Neural progenitor cell (in vitro differentiated cells): ENCODE results near the gene CLCA4. TPM values are rescaled to one million over a fixed set of nuclear protein-coding genes. Genes with fewer than 3 reads are reported as not detected.

Experiments
- DNase-seq: peaks from one replicate; pipeline ENCODE4 v3.0.0-alpha.2; 2016; ENCODE audit warnings: low spot score
- H2AFZ ChIP-seq: fragments of 200-600 bp; sonication (generic); replicated peaks from 2 replicates; pipeline ENCODE4 v1.6.1; 2016; ENCODE audit warnings: antibody characterized with exemption
- H3F3A ChIP-seq: fragments of 200-600 bp; sonication (generic); 2 replicates; pipeline ENCODE4 v1.6.1; 2016; ENCODE audit warnings: antibody characterized with exemption, low read depth
- H3K27ac ChIP-seq: fragments of 200-600 bp; sonication (generic); 2 replicates; pipeline ENCODE4 v1.5.1; 2016; ENCODE audit warnings: mild to moderate bottlenecking
- H3K27me3 ChIP-seq: fragments of 200-600 bp; sonication (generic); 2 replicates; pipeline ENCODE4 v1.6.1; 2016; ENCODE audit warnings: mild to moderate bottlenecking, moderate library complexity
- H3K36me3 ChIP-seq: fragments of 200-600 bp; sonication (generic); 2 replicates; pipeline ENCODE4 v1.5.1; 2016
- H3K4me1 ChIP-seq: fragments of 200-600 bp; sonication (generic); 2 replicates; pipeline ENCODE4 v1.6.1; 2016; ENCODE audit warnings: mixed run types
- H3K4me2 ChIP-seq: fragments of 200-600 bp; sonication (generic); 2 replicates; pipeline ENCODE4 v1.6.1; 2016
- H3K4me3 ChIP-seq: fragments of 200-600 bp; sonication (generic); 2 replicates; pipeline ENCODE4 v1.5.1; 2016
- H3K79me2 ChIP-seq: fragments of 200-600 bp; sonication (generic); 2 replicates; pipeline ENCODE4 v1.6.1; 2016; ENCODE audit warnings: low read depth
- H3K9ac ChIP-seq: fragments of 200-600 bp; sonication (generic); 2 replicates; pipeline ENCODE4 v1.6.1; 2016
- H3K9me3 ChIP-seq: fragments of 200-600 bp; sonication (generic); 2 replicates; pipeline ENCODE4 v1.5.1; 2016; ENCODE audit warnings: low read depth
- H4K20me1 ChIP-seq: fragments of 200-600 bp; sonication (generic); 2 replicates; pipeline ENCODE4 v1.6.1; 2016; ENCODE audit warnings: low read depth
- H3K27ac Mint-ChIP-seq: 3 replicates; pipeline ENCODE4 v1.8.0; 2021; ENCODE audit warnings: mixed read lengths
- H3K27me3 Mint-ChIP-seq: 2 replicates; pipeline ENCODE4 v1.8.0; 2022; ENCODE audit warnings: low read depth, mild to moderate bottlenecking, inconsistent platforms, moderate library complexity, mixed read lengths; ENCODE audit not compliant: insufficient read depth
- H3K36me3 Mint-ChIP-seq: 3 replicates; pipeline ENCODE4 v1.8.0; 2021; ENCODE audit warnings: mixed read lengths
- H3K4me1 Mint-ChIP-seq: 3 replicates; pipeline ENCODE4 v1.8.0; 2021; ENCODE audit warnings: mixed read lengths
- H3K4me3 Mint-ChIP-seq: 3 replicates; pipeline ENCODE4 v1.8.0; 2021; ENCODE audit warnings: mild to moderate bottlenecking, moderate library complexity, mixed read lengths
- H3K9me3 Mint-ChIP-seq: 3 replicates; pipeline ENCODE4 v1.8.0; 2020; ENCODE audit warnings: mixed read lengths
- CTCF ChIP-seq: fragments of 200-600 bp; sonication (generic); IDR thresholded peaks from 2 replicates; pipeline ENCODE4 v1.5.1; 2017; ENCODE audit warnings: antibody characterized with exemption, mild to moderate bottlenecking
- EZH2 ChIP-seq: fragments of 200-600 bp; sonication (generic); IDR thresholded peaks from 2 replicates; pipeline ENCODE4 v1.6.1; 2017; ENCODE audit warnings: antibody characterized with exemption, mild to moderate bottlenecking, moderate library complexity
- EZH2phosphoT487 ChIP-seq: fragments of 200-600 bp; sonication (generic); IDR thresholded peaks from 2 replicates; pipeline ENCODE4 v1.6.1; 2017; ENCODE audit warnings: antibody characterized with exemption
- total RNA-seq: library from RNA; depleted of rRNA; stranded (reverse); fragments of >200 nt; gene quantifications from 2 replicates; pipeline ENCODE4 v1.2.3, GENCODE V29; 2015; ENCODE audit warnings: low replicate concordance

The CLCA4 gene
- total RNA-seq, 1 donor from 2014 or later = not detected

- no peaks in the 10 kb centered on the region for H3K9me3 Mint-ChIP-seq
- Histone ChIP-seq H3K36me3 (no peaks in the 10 kb centered on the region), H4K20me1 (no peaks in the 10 kb centered on the region), H3K27me3 (no peaks in the 10 kb centered on the region), H3K27ac (no peak overlapping the region), H3K79me2 (no peaks in the 10 kb centered on the region), H3K9ac (no peak overlapping the region), H3K4me3 (no peak overlapping the region), H2AFZ (no peak overlapping the region), H3K4me2 (no peak overlapping the region), H3K4me1 (no peaks in the 10 kb centered on the region), H3F3A (no peaks in the 10 kb centered on the region), H3K9me3 (no peaks in the 10 kb centered on the region)
- H3K27me3 Mint-ChIP-seq = no peaks in the 10 kb centered on the region
- peak; percentile 64 for DNase-seq
- no peak overlapping the region for H3K27ac Mint-ChIP-seq
- no peaks in the 10 kb centered on the region for H3K36me3 Mint-ChIP-seq
- no peak overlapping the region for H3K4me3 Mint-ChIP-seq
- no peaks in the 10 kb centered on the region for H3K4me1 Mint-ChIP-seq
- TF ChIP-seq EZH2phosphoT487 (no peak), CTCF (peak; percentile 57)
Measured at GRCh38 chr1:86515597-86515996, 31.3 kb upstream of the CLCA4 start.

- Mint-ChIP-seq H3K9me3 (no peaks in the 10 kb centered on the region), H3K4me3 (no peak overlapping the region), H3K4me1 (no peaks in the 10 kb centered on the region), H3K36me3 (no peaks in the 10 kb centered on the region), H3K27me3 (no peaks in the 10 kb centered on the region), H3K27ac (no peak overlapping the region)
- no peak for DNase-seq
- Histone ChIP-seq H3F3A (no peaks in the 10 kb centered on the region), H3K36me3 (no peaks in the 10 kb centered on the region), H3K27me3 (no peaks in the 10 kb centered on the region), H3K9ac (no peak overlapping the region), H2AFZ (no peak overlapping the region), H3K4me1 (no peaks in the 10 kb centered on the region), H4K20me1 (no peaks in the 10 kb centered on the region), H3K4me3 (no peak overlapping the region), H3K27ac (no peak overlapping the region), H3K9me3 (no peaks in the 10 kb centered on the region), H3K79me2 (no peaks in the 10 kb centered on the region), H3K4me2 (no peak overlapping the region)
- TF ChIP-seq EZH2 (no peak), CTCF (no peak), EZH2phosphoT487 (no peak)
Measured at GRCh38 chr1:86516335-86516734, 30.5 kb upstream of the CLCA4 start.

GRCh38 chr1:86517336-86517735, 29.5 kb upstream of the CLCA4 start:
- H3K4me1 ChIP-seq = no peaks in the 10 kb centered on the region
- Mint-ChIP-seq H3K27ac (no peak overlapping the region), H3K4me3 (no peak overlapping the region)

More at GRCh38 chr1:86517336-86517735, 29.5 kb upstream of the CLCA4 start:
- no peaks in the 10 kb centered on the region for H3K27me3 Mint-ChIP-seq
- H3K9me3 Mint-ChIP-seq = no peaks in the 10 kb centered on the region
- Histone ChIP-seq H3F3A (no peaks in the 10 kb centered on the region), H3K27ac (no peak overlapping the region), H3K27me3 (no peaks in the 10 kb centered on the region), H3K9ac (no peak overlapping the region), H3K4me3 (no peak overlapping the region), H3K9me3 (no peaks in the 10 kb centered on the region), H3K79me2 (no peaks in the 10 kb centered on the region), H2AFZ (no peak overlapping the region), H3K4me2 (no peak overlapping the region), H4K20me1 (no peaks in the 10 kb centered on the region), H3K36me3 (no peaks in the 10 kb centered on the region)
- H3K36me3 Mint-ChIP-seq = no peaks in the 10 kb centered on the region
- no peaks in the 10 kb centered on the region for H3K4me1 Mint-ChIP-seq
- TF ChIP-seq EZH2phosphoT487 (no peak), EZH2 (no peak), CTCF (no peak)
- no peak for DNase-seq
